Measurements from ENCODE around the gene REX1BD.
"Not testable (repeated sequence)": the region's sequence is repeated elsewhere in the genome, so short reads cannot be mapped to it uniquely, and the experiment has no call there.

DNA sequence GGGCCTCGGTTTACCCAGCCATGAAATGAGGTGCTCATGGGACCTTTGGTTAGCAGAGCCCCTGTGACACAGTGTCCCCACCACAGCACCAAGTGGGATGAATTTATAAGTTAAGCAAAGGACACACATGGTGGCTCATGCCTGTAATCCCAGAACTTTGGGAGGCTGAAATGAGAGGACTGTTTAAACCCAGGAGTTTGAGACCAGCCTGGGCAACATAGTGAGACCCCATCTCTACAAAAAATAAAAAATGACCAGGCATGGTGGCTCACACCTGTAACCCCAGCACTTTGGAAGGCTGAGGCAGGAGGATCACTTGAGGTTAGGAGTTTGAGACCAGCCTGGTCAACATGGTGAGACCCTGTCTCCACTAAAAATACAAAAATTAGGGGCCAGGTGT lies 48.4 kb upstream of the REX1BD start:
- TF ChIP-seq, protein P1, sequence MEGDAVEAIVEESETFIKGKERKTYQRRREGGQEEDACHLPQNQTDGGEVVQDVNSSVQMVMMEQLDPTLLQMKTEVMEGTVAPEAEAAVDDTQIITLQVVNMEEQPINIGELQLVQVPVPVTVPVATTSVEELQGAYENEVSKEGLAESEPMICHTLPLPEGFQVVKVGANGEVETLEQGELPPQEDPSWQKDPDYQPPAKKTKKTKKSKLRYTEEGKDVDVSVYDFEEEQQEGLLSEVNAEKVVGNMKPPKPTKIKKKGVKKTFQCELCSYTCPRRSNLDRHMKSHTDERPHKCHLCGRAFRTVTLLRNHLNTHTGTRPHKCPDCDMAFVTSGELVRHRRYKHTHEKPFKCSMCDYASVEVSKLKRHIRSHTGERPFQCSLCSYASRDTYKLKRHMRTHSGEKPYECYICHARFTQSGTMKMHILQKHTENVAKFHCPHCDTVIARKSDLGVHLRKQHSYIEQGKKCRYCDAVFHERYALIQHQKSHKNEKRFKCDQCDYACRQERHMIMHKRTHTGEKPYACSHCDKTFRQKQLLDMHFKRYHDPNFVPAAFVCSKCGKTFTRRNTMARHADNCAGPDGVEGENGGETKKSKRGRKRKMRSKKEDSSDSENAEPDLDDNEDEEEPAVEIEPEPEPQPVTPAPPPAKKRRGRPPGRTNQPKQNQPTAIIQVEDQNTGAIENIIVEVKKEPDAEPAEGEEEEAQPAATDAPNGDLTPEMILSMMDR (CRISPR knock-in tag; IDR thresholded peaks at IDR 0.05), result not testable (repeated sequence)
- not testable (repeated sequence) for TF ChIP-seq ZNF3 (CRISPR knock-in tag; IDR thresholded peaks at IDR 0.05); MAFG (CRISPR knock-in tag; IDR thresholded peaks at IDR 0.05); EZH2 (conservative IDR thresholded peaks at IDR 0.05; ENCODE audit: low read depth, low read length); MXD4 (CRISPR knock-in tag; IDR thresholded peaks at IDR 0.05); GTF2F1 (IDR thresholded peaks at IDR 0.05; ENCODE audit: low read length); MAFF (IDR thresholded peaks at IDR 0.05; ENCODE audit: low read depth, low read length); NFIC (IDR thresholded peaks at IDR 0.05; ENCODE audit: low read length); BHLHE40 (IDR thresholded peaks at IDR 0.05; ENCODE audit: low read length)
- TF ChIP-seq, protein P2, sequence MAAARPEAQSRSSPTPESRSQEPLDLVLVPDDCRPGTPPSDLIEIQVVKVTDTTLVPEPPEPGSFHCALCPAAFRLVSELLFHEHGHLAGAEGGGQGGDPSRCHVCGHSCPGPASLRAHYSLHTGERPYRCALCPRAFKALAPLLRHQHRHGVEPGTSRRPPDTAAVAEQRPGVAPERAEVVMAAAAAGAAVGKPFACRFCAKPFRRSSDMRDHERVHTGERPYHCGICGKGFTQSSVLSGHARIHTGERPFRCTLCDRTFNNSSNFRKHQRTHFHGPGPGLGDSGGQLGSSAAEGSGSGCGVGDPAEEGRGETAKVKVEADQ (CRISPR knock-in tag; IDR thresholded peaks at IDR 0.05; ENCODE audit: borderline replicate concordance), result not testable (repeated sequence)
- TF ChIP-seq, protein P3, sequence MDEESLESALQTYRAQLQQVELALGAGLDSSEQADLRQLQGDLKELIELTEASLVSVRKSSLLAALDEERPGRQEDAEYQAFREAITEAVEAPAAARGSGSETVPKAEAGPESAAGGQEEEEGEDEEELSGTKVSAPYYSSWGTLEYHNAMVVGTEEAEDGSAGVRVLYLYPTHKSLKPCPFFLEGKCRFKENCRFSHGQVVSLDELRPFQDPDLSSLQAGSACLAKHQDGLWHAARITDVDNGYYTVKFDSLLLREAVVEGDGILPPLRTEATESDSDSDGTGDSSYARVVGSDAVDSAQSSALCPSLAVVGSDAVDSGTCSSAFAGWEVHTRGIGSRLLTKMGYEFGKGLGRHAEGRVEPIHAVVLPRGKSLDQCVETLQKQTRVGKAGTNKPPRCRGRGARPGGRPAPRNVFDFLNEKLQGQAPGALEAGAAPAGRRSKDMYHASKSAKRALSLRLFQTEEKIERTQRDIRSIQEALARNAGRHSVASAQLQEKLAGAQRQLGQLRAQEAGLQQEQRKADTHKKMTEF (CRISPR knock-in tag; IDR thresholded peaks at IDR 0.05), result not testable (repeated sequence)
- TF ChIP-seq, protein P4, sequence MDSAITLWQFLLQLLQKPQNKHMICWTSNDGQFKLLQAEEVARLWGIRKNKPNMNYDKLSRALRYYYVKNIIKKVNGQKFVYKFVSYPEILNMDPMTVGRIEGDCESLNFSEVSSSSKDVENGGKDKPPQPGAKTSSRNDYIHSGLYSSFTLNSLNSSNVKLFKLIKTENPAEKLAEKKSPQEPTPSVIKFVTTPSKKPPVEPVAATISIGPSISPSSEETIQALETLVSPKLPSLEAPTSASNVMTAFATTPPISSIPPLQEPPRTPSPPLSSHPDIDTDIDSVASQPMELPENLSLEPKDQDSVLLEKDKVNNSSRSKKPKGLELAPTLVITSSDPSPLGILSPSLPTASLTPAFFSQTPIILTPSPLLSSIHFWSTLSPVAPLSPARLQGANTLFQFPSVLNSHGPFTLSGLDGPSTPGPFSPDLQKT (CRISPR knock-in tag; IDR thresholded peaks at IDR 0.05; ENCODE audit: borderline replicate concordance), result not testable (repeated sequence)
- TF ChIP-seq, protein P5, sequence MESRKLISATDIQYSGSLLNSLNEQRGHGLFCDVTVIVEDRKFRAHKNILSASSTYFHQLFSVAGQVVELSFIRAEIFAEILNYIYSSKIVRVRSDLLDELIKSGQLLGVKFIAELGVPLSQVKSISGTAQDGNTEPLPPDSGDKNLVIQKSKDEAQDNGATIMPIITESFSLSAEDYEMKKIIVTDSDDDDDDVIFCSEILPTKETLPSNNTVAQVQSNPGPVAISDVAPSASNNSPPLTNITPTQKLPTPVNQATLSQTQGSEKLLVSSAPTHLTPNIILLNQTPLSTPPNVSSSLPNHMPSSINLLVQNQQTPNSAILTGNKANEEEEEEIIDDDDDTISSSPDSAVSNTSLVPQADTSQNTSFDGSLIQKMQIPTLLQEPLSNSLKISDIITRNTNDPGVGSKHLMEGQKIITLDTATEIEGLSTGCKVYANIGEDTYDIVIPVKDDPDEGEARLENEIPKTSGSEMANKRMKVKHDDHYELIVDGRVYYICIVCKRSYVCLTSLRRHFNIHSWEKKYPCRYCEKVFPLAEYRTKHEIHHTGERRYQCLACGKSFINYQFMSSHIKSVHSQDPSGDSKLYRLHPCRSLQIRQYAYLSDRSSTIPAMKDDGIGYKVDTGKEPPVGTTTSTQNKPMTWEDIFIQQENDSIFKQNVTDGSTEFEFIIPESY (CRISPR knock-in tag; IDR thresholded peaks at IDR 0.05), result not testable (repeated sequence)
- TF ChIP-seq, protein P6, sequence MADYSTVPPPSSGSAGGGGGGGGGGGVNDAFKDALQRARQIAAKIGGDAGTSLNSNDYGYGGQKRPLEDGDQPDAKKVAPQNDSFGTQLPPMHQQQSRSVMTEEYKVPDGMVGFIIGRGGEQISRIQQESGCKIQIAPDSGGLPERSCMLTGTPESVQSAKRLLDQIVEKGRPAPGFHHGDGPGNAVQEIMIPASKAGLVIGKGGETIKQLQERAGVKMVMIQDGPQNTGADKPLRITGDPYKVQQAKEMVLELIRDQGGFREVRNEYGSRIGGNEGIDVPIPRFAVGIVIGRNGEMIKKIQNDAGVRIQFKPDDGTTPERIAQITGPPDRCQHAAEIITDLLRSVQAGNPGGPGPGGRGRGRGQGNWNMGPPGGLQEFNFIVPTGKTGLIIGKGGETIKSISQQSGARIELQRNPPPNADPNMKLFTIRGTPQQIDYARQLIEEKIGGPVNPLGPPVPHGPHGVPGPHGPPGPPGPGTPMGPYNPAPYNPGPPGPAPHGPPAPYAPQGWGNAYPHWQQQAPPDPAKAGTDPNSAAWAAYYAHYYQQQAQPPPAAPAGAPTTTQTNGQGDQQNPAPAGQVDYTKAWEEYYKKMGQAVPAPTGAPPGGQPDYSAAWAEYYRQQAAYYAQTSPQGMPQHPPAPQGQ (CRISPR knock-in tag; IDR thresholded peaks at IDR 0.05; ENCODE audit: borderline replicate concordance), result not testable (repeated sequence)
